Activated naive CD8-positive, alpha-beta T cell treated with anti-CD3 and anti-CD28 coated beads, Interleukin-2, amount 10 ng/mL, durations not matched to agents 7 days and 5 days (primary cell): ENCODE data around the gene COQ10B. TPM values are rescaled to one million over a fixed set of nuclear protein-coding genes. Genes with fewer than 3 reads are reported as not detected.
"Not testable (repeated sequence)": the region's sequence is repeated elsewhere in the genome, so short reads cannot be mapped to it uniquely, and the experiment has no call there.

Experiments
- ATAC-seq: fragments of 150-1000 bp; cut with Tn5 transposase; one replicate; pipeline ENCODE4 v1.10.0; 2021; ENCODE audit warnings: low read depth, moderate library complexity
- POLR2A ChIA-PET: fragments of 350-600 bp; sonication (Branson Sonifier 250); formaldehyde crosslinking; loops from one replicate; lab custom pipeline; 2021; ENCODE audit warnings: antibody characterized with exemption; lab: Charles Lee
- DNase-seq: peaks from one replicate; pipeline ENCODE4 v3.0.0; 2021
- H3K27ac Mint-ChIP-seq: one replicate; pipeline ENCODE4 v1.8.0; 2022; ENCODE audit warnings: mild to moderate bottlenecking, mixed read lengths
- H3K27me3 Mint-ChIP-seq: one replicate; pipeline ENCODE4 v1.8.0; 2022; ENCODE audit warnings: mild to moderate bottlenecking, moderate library complexity, mixed read lengths
- H3K36me3 Mint-ChIP-seq: one replicate; pipeline ENCODE4 v1.8.0; 2021; ENCODE audit warnings: mild to moderate bottlenecking, mixed read lengths
- H3K4me1 Mint-ChIP-seq: one replicate; pipeline ENCODE4 v1.8.0; 2021; ENCODE audit warnings: mixed read lengths
- H3K4me3 Mint-ChIP-seq: one replicate; pipeline ENCODE4 v1.8.0; 2022; ENCODE audit warnings: mild to moderate bottlenecking, moderate library complexity, mixed read lengths
- H3K9me3 Mint-ChIP-seq: one replicate; pipeline ENCODE4 v1.8.0; 2021; ENCODE audit warnings: mixed read lengths
- total RNA-seq, 2 experiments: library from RNA; stranded (reverse); gene quantifications; one replicate each; pipeline ENCODE4 v1.2.3, GENCODE V29; 2021

Gene COQ10B
- 10 to 100 TPM; 24.8 to 25.2 TPM for total RNA-seq

GRCh38 chr2:197453123-197453913 is at the start of gene COQ10B:
TSS of gene COQ10B (plus strand) at chr2:197453552. CDS start at chr2:197453561, 9 bp downstream.
- H3K27me3 Mint-ChIP-seq = no peaks in the 10 kb centered on the region
- ATAC-seq = peak; percentile 93
- peaks cover 24% of the 10 kb centered on the region for H3K4me1 Mint-ChIP-seq
- POLR2A ChIA-PET = interaction anchor here (0.5 to 3.9 kb wide), 19 partner anchors 9 to 529 kb away, joined by 3 to 75 read pairs (median 4); partner anchors contain the start of genes HSPD1, HSPE1, MOB4 and PGAP1
- peak within 1 kb of the TSS; percentile 96 for H3K27ac Mint-ChIP-seq
- peak within 1 kb of the TSS; percentile 88 for H3K4me3 Mint-ChIP-seq
- no peaks in the 10 kb centered on the region for H3K9me3 Mint-ChIP-seq
- peak; percentile 94 for DNase-seq
- H3K36me3 Mint-ChIP-seq = peaks cover 6% of the 10 kb centered on the region

DNA sequence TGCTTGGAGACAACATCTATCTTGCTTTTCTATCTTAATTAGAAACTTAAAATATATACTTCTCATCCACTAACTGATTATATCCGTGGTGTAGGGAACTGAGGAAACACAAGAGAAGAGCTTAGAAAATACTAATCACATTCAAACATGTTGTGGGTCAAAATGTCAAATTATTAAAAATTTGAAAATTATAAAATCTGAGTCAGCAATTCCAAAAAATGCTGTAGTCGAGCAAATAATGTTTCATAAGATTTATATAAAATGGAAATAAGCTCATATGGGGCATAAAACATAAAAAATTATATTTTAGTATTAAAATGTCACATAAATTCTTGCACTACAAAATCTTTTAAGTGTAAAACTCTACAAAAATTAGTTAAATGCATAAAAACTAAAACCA is 47.8 kb upstream of the COQ10B start:
- DNase-seq (no peak), ATAC-seq (no peak)
- H3K27ac Mint-ChIP-seq = no peak overlapping the region
- POLR2A ChIA-PET = interaction anchor here (0.7 kb wide), 1 partner anchor 658 kb away, joined by 3 read pairs; no protein-coding TSS in a partner anchor
- no peak overlapping the region for H3K4me3 Mint-ChIP-seq
- H3K27me3 Mint-ChIP-seq = no peaks in the 10 kb centered on the region
- no peaks in the 10 kb centered on the region for H3K4me1 Mint-ChIP-seq
- H3K9me3 Mint-ChIP-seq = no peaks in the 10 kb centered on the region
- peaks cover 32% of the 10 kb centered on the region for H3K36me3 Mint-ChIP-seq

DNA sequence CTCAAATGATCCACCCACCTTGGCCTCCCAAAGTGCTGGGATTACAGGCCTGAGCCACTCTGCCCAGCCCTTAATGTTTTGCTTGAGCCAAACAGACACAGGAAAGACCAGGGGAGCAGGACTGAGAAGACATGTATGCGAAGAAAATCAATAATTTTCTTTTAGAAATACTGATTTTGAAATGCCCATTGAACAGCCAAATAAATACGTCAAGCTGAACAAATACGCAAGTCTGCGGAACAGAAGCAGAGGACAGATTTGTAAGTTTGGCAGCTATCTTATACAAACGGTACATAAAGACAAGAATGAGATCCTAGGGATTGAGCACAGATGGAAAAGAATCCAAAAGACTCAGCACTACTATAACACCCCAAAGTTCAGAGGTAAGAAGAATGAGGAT is 39.3 kb upstream of the COQ10B start:
- Mint-ChIP-seq H3K27ac (no peak overlapping the region), H3K36me3 (peaks cover 35% of the 10 kb centered on the region), H3K27me3 (no peaks in the 10 kb centered on the region), H3K9me3 (no peaks in the 10 kb centered on the region), H3K4me3 (no peak overlapping the region), H3K4me1 (peaks cover 3% of the 10 kb centered on the region)
- no peak for DNase-seq
- no peak for ATAC-seq
- POLR2A ChIA-PET = interaction anchor here (0.9 kb wide), 1 partner anchor 21 kb away, joined by 3 read pairs; the partner anchor contains the start of gene SF3B1

DNA sequence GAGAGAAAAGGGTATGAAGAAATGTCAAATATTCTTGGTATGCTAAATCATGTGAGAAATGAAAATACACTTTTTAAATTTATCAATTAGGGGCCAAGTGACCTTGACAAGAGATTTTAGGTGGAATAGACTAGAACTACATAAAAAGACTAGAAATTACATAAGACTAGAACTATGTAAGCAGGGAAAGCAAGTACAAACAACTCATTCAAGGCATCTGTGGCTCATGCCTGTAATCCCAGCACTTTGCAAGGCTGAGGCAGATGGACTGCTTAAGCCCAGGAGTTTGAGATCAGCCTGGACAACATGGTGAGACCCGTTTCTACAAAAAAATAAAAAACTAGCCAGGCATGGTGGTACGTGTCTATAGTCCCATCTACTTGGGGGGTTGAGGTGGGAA is 38.8 kb upstream of the COQ10B start:
- Mint-ChIP-seq H3K27ac (no peak overlapping the region), H3K27me3 (no peaks in the 10 kb centered on the region), H3K4me3 (no peak overlapping the region), H3K9me3 (no peaks in the 10 kb centered on the region), H3K36me3 (peaks cover 35% of the 10 kb centered on the region), H3K4me1 (peaks cover 5% of the 10 kb centered on the region)
- no peak for ATAC-seq
- POLR2A ChIA-PET = no interaction called here
- no peak for DNase-seq

DNA sequence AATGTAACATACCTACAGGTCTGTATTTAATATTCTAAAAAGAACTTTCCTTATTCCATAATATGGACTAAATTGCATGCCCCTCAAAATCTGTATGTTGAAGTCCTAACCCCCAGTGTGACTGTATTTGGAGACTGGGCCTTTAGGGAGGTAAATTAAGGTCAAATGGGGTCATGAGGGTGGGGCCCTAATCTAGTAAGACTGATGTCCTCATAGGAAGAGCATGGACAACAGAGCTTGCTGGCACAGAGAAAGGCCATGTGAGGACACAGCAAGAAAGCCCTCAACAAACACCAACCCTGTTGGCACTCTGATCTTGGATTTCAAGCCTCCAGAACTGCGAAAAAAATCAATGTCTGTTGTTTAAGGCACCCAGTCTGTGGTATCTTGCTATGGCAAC is 37.1 kb upstream of the COQ10B start:
- peaks cover 35% of the 10 kb centered on the region for H3K36me3 Mint-ChIP-seq
- ATAC-seq = no peak
- H3K27me3 Mint-ChIP-seq = no peaks in the 10 kb centered on the region
- no peak overlapping the region for H3K4me3 Mint-ChIP-seq
- POLR2A ChIA-PET = no interaction called here
- DNase-seq = no peak
- H3K9me3 Mint-ChIP-seq = no peaks in the 10 kb centered on the region
- H3K27ac Mint-ChIP-seq = no peak overlapping the region
- peaks cover 13% of the 10 kb centered on the region for H3K4me1 Mint-ChIP-seq

DNA sequence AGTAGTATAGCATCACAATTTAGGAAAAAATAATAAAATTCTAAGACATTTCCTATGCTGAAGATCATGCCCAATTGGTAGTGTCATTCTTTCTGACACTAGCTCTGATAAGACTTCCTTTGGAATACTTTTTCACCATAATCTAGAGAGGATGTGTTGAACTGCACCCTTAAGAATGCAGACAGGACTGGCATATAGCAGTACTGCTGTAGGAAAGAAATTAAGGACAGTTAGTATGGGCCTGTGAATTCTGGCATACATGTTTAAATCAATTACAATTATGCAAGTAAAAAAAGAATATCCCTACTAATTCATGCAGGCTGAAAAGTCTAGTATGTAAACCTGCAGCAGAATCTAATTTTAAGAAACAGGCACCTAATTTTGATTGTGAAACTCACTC is 33.9 kb upstream of the COQ10B start:
- H3K36me3 Mint-ChIP-seq = peaks cover 21% of the 10 kb centered on the region
- H3K27me3 Mint-ChIP-seq = no peaks in the 10 kb centered on the region
- DNase-seq = no peak
- H3K9me3 Mint-ChIP-seq = no peaks in the 10 kb centered on the region
- ATAC-seq = no peak
- no peak overlapping the region for H3K27ac Mint-ChIP-seq
- POLR2A ChIA-PET = no interaction called here
- no peak overlapping the region for H3K4me3 Mint-ChIP-seq
- H3K4me1 Mint-ChIP-seq = peaks cover 23% of the 10 kb centered on the region

- POLR2A ChIA-PET = no interaction called here
- no peaks in the 10 kb centered on the region for H3K27me3 Mint-ChIP-seq
- DNase-seq (no peak), ATAC-seq (no peak)
- no peak overlapping the region for H3K27ac Mint-ChIP-seq
- peaks cover 36% of the 10 kb centered on the region for H3K4me1 Mint-ChIP-seq
- H3K4me3 Mint-ChIP-seq = no peak overlapping the region
- no peaks in the 10 kb centered on the region for H3K9me3 Mint-ChIP-seq
- H3K36me3 Mint-ChIP-seq = peaks cover 8% of the 10 kb centered on the region
Measured at GRCh38 chr2:197423307-197423706, 30.0 kb upstream of the COQ10B start.

DNA sequence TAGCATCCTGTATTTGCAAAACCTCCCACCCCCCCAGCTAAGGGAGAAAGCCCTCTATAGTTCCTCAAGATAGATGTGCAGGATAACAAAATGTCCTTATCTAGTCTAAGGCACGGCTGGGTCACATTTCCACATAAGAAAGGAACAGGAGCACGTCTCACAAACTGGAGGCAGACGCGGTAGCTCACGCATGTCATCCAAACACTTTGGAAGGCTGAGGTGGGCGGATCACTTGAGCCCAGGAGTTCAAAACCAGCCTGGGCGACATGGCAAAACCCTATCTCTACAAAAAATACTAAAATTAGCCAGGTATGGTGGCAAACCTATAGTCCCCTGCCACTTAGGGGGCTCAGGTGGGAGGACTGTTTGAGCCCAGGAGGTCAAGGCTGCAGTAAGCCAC is 27.8 kb upstream of the COQ10B start:
- Mint-ChIP-seq H3K27me3 (no peaks in the 10 kb centered on the region), H3K4me3 (no peak overlapping the region), H3K27ac (peak overlapping the region; percentile 8), H3K9me3 (no peaks in the 10 kb centered on the region), H3K36me3 (peaks cover 6% of the 10 kb centered on the region), H3K4me1 (peaks cover 44% of the 10 kb centered on the region)
- POLR2A ChIA-PET = interaction anchor here (1.6 kb wide), 1 partner anchor 9 kb away, joined by 4 read pairs; the partner anchor contains the start of gene SF3B1
- no peak for DNase-seq
- no peak for ATAC-seq

DNA sequence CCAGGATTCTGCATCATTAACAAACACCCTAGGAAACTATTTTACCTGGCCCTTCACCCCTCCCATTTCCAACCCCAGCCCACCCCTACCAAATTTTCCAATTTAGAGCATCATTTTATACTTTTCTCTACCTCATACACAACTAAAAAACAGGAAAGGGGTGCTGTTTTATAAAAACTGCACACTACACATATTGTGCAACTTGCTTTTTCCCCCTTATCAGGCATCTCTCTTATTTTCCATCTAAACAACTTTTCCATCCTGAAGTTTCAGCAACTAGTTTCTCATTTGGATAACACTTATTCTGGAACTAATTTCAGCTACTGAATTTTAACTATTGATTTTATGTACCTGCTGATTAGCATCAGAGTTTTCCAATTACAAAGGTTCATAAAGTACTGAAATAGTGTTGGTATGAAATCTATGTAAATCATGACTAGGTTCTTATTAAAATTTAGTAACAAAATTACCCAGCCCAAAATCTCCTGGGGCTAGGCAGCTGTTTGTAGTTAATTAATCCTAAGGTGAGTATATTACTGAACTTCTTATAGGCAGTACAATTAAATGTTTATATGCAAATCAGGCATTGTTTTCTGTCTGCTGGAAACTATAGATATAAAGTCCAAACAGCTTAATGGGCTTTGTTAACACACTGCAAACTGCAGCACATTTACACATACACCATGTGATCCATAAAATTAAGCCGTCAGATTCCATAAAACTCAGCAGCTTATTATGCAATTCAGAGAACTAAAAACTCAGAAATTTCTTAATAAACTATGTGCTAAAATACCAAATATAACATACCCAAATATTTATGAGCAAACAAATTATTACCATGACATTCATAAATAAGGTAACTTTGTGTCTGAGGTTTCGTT is 26.4 kb upstream of the COQ10B start:
- no peaks in the 10 kb centered on the region for H3K27me3 Mint-ChIP-seq
- peaks cover 7% of the 10 kb centered on the region for H3K36me3 Mint-ChIP-seq
- DNase-seq = no peak
- ATAC-seq = no peak
- H3K27ac Mint-ChIP-seq = peak overlapping the region; percentile 41
- H3K4me3 Mint-ChIP-seq = no peak overlapping the region
- POLR2A ChIA-PET = no interaction called here
- no peaks in the 10 kb centered on the region for H3K9me3 Mint-ChIP-seq
- H3K4me1 Mint-ChIP-seq = peaks cover 49% of the 10 kb centered on the region

DNA sequence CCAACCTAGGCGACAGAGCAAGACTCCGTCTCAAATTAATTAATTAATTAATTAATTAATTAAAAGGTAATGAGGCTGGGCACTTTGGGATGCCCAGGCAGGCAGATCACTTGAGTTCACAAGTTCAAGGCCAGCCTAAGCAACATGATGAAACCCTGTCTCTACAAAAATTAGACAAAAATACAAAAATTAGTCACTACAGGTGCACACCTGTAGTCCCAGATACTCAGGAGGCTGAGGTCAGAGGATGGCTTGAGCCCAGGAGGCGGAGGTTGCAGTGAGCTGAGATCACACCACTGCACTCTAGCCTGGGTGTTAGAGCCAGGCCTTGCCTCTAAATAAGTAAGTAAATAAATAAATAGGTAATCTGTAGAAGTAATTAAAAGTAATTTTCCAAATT is 25.4 kb upstream of the COQ10B start:
- ATAC-seq = no peak
- POLR2A ChIA-PET = no interaction called here
- Mint-ChIP-seq H3K4me3 (no peak overlapping the region), H3K27me3 (no peaks in the 10 kb centered on the region), H3K27ac (no peak overlapping the region), H3K9me3 (no peaks in the 10 kb centered on the region), H3K36me3 (peaks cover 7% of the 10 kb centered on the region), H3K4me1 (peaks cover 56% of the 10 kb centered on the region)
- no peak for DNase-seq

DNA sequence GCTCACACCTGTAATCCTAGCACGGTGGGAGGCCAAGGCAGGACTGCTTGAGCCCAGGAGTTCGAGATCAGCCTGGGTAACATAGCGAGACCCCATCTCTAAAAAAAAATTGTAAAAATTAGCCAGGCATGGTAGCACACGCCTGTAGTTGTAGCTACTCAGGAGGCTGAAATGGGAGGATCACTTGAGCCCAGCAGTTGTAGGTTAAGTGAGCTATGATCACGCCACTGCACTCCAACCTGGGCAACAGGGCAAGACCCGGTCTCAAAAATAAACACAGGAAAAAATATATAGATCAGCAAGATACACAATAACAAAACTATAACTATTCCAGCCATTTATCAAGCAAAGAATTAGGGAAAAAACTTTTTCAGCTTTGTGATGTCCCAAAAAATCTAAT is 21.5 kb upstream of the COQ10B start:
- no peak for DNase-seq
- POLR2A ChIA-PET = interaction anchor here (0.9 to 6.1 kb wide), 3 partner anchors 21 to 84 kb away, joined by 3 to 47 read pairs (median 31); partner anchors contain the start of genes COQ10B, HSPD1, HSPE1 and MOB4
- ATAC-seq = no peak
- no peaks in the 10 kb centered on the region for H3K27me3 Mint-ChIP-seq
- peak overlapping the region; percentile 85 for H3K4me3 Mint-ChIP-seq
- H3K36me3 Mint-ChIP-seq = peaks cover 7% of the 10 kb centered on the region
- peak overlapping the region; percentile 8 for H3K27ac Mint-ChIP-seq
- peaks cover 52% of the 10 kb centered on the region for H3K4me1 Mint-ChIP-seq
- no peaks in the 10 kb centered on the region for H3K9me3 Mint-ChIP-seq

DNA sequence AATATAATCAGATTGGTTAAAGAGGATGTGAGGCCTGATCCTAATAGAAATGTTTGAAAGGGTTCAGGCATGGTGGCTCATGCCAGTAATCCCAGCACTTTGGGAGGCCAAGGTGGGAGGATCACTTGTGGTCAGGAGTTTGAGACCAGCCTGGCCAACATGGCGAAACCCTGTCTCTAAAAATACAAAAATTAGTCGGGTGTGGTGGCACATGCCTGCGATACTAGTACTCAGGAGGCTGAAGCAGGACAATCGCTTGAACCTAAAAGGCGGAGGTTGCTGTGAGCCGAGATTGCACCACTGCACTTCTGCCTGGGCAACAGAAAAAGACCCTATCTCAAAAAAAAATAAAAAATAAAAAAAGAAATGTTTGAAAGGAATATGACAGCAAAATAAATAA is 20.8 kb upstream of the COQ10B start:
- H3K27ac Mint-ChIP-seq = peak overlapping the region; percentile 28
- not testable (repeated sequence) for H3K9me3 Mint-ChIP-seq, H3K36me3 Mint-ChIP-seq, ATAC-seq, H3K27me3 Mint-ChIP-seq, DNase-seq
- peak overlapping the region; percentile 85 for H3K4me3 Mint-ChIP-seq
- POLR2A ChIA-PET = interaction anchor here (5.6 to 6.1 kb wide), 3 partner anchors 22 to 83 kb away, joined by 31 to 75 read pairs (median 47); partner anchors contain the start of genes COQ10B, HSPD1, HSPE1 and MOB4
- H3K4me1 Mint-ChIP-seq = peaks cover 48% of the 10 kb centered on the region
